ENCODE results near the gene ITIH4.

GRCh38 chr3:52841981-52842340 lies 11.5 kb upstream of the ITIH4 start:
- no peak for TF ChIP-seq POLR2AphosphoS5 (IDR thresholded peaks at IDR 0.05; ENCODE audit: insufficient read depth in 1 of 2, low read depth in 1 of 2)
- no peak for TF ChIP-seq POLR2A (IDR thresholded peaks at IDR 0.05)
